Fibroblast of mammary gland (primary cell): ENCODE results near the gene DMTF1.
A peak's percentile ranks its signal among the peaks of the same experiment; 100 is the strongest.

Experiments
- DNase-seq: peaks from one replicate; pipeline ENCODE4 v3.0.0-alpha.2; 2010; ENCODE audit warnings: low read depth
- H3K4me3 ChIP-seq: 2 replicates; pipeline ENCODE4 v1.5.1; 2011; ENCODE audit warnings: low read depth, mild to moderate bottlenecking, low read length, moderate library complexity; ENCODE audit not compliant: control insufficient read depth
- CTCF ChIP-seq: conservative IDR thresholded peaks from 2 replicates; pipeline ENCODE4 v1.5.1; 2011; ENCODE audit warnings: low read depth, low read length, inconsistent platforms; ENCODE audit not compliant: control insufficient read depth, insufficient read depth

DMTF1 gene

GRCh38 chr7:87152112-87152896, at the start of gene DMTF1:
Gene DMTF1, plus strand, starts transcription at chr7:87152453. Its CDS starts 12,489 bp downstream, at chr7:87164942.
- H3K4me3 ChIP-seq, result peak within 1 kb of the TSS; percentile 80
- TF ChIP-seq CTCF, result no peak
- DNase-seq, result peak; percentile 94

- no peak overlapping the region for H3K4me3 ChIP-seq
- TF ChIP-seq CTCF, result no peak
- no peak for DNase-seq
Measured at GRCh38 chr7:87105401-87105800, 46.9 kb upstream of the DMTF1 start.

GRCh38 chr7:87106974-87107612, 45.2 kb upstream of the DMTF1 start:
- TF ChIP-seq CTCF, result no peak
- no peak overlapping the region for H3K4me3 ChIP-seq
- no peak for DNase-seq

GRCh38 chr7:87107949-87108776, 44.1 kb upstream of the DMTF1 start:
- no peak for DNase-seq
- no peak for TF ChIP-seq CTCF
- no peak overlapping the region for H3K4me3 ChIP-seq

GRCh38 chr7:87110778-87111177, 41.5 kb upstream of the DMTF1 start:
- TF ChIP-seq CTCF, result no peak
- H3K4me3 ChIP-seq, result no peak overlapping the region
- DNase-seq, result peak; percentile 58

GRCh38 chr7:87111877-87112276, 40.4 kb upstream of the DMTF1 start:
- DNase-seq, result no peak
- no peak for TF ChIP-seq CTCF
- no peak overlapping the region for H3K4me3 ChIP-seq
